Brain microvascular endothelial cell (primary cell): ENCODE data around the gene RNF38.
A peak's percentile ranks its signal among the peaks of the same experiment; 100 is the strongest.

Experiments used
- DNase-seq: peaks from one replicate; pipeline ENCODE4 v3.0.0-alpha.2; 2020
- H3K27ac ChIP-seq: fragments of 250-450 bp; sonication (Bioruptor Pico); 2 replicates; pipeline ENCODE4 v1.5.1; 2020; ENCODE audit warnings: mild to moderate bottlenecking, moderate library complexity
- H3K27me3 ChIP-seq: fragments of 250-450 bp; sonication (Bioruptor Pico); replicated peaks from 2 replicates; pipeline ENCODE4 v1.5.1; 2020; ENCODE audit warnings: mild to moderate bottlenecking
- H3K36me3 ChIP-seq: fragments of 250-450 bp; sonication (Bioruptor Pico); replicated peaks from 2 replicates; pipeline ENCODE4 v1.5.1; 2020; ENCODE audit warnings: mild to moderate bottlenecking
- H3K4me3 ChIP-seq: 2 replicates; pipeline ENCODE4 v1.5.1; 2011; ENCODE audit warnings: low read depth, mild to moderate bottlenecking, control low read depth, low read length, moderate library complexity
- CTCF ChIP-seq: IDR thresholded peaks from 2 replicates; pipeline ENCODE4 v1.5.1; 2011; ENCODE audit warnings: low read depth, mild to moderate bottlenecking, moderate library complexity, low read length, control low read depth, inconsistent platforms; ENCODE audit errors: missing control alignments
- in situ Hi-C: cut with HindIII; loops from 2 replicates; pipeline ENCODE4 v1.10.0; 2017; ENCODE audit warnings: low sequenced_read_pairs, low pct_ligation_motif_present

Gene RNF38

GRCh38 chr9:36442710-36443109 lies 42.6 kb upstream of the RNF38 start:
- no peak for TF ChIP-seq CTCF
- no peaks in the 10 kb centered on the region for H3K36me3 ChIP-seq
- no peaks in the 10 kb centered on the region for H3K27me3 ChIP-seq
- in situ Hi-C loops, result no loop called here
- DNase-seq, result no peak
- H3K27ac ChIP-seq, result no peak overlapping the region
- H3K4me3 ChIP-seq, result no peak overlapping the region

GRCh38 chr9:36441966-36442365 lies 41.9 kb upstream of the RNF38 start:
- TF ChIP-seq CTCF, result no peak
- in situ Hi-C loops, result no loop called here
- H3K36me3 ChIP-seq, result no peaks in the 10 kb centered on the region
- no peak overlapping the region for H3K4me3 ChIP-seq
- H3K27me3 ChIP-seq, result no peaks in the 10 kb centered on the region
- DNase-seq, result peak; percentile 6
- H3K27ac ChIP-seq, result no peak overlapping the region

- no peak for DNase-seq
- in situ Hi-C loops, result no loop called here
Measured at GRCh38 chr9:36438536-36439236, 38.6 kb upstream of the RNF38 start.

GRCh38 chr9:36437790-36438189 lies 37.7 kb upstream of the RNF38 start:
- Histone ChIP-seq H3K27ac (no peak overlapping the region), H3K4me3 (no peak overlapping the region), H3K36me3 (no peaks in the 10 kb centered on the region), H3K27me3 (no peaks in the 10 kb centered on the region)
- no peak for TF ChIP-seq CTCF
- in situ Hi-C loops, result no loop called here
- no peak for DNase-seq

More at GRCh38 chr9:36438536-36439236, 38.6 kb upstream of the RNF38 start:
- Histone ChIP-seq H3K27ac (no peak overlapping the region), H3K36me3 (no peaks in the 10 kb centered on the region), H3K27me3 (no peaks in the 10 kb centered on the region), H3K4me3 (no peak overlapping the region)
- no peak for TF ChIP-seq CTCF

GRCh38 chr9:36436909-36437308 lies 36.8 kb upstream of the RNF38 start:
- no peak for TF ChIP-seq CTCF
- in situ Hi-C loops, result no loop called here
- H3K27me3 ChIP-seq, result no peaks in the 10 kb centered on the region
- DNase-seq, result no peak
- H3K27ac ChIP-seq, result no peak overlapping the region
- no peak overlapping the region for H3K4me3 ChIP-seq
- no peaks in the 10 kb centered on the region for H3K36me3 ChIP-seq

- Histone ChIP-seq H3K27me3 (no peaks in the 10 kb centered on the region), H3K36me3 (no peaks in the 10 kb centered on the region), H3K27ac (no peak overlapping the region)
Measured at GRCh38 chr9:36433386-36433785, 33.3 kb upstream of the RNF38 start.

More at GRCh38 chr9:36433386-36433785, 33.3 kb upstream of the RNF38 start:
- TF ChIP-seq CTCF, result no peak
- DNase-seq, result no peak
- in situ Hi-C loops, result no loop called here
- H3K4me3 ChIP-seq, result no peak overlapping the region
